H1 (cell line): ENCODE results near the gene DGAT2. TPM values are rescaled to one million over a fixed set of nuclear protein-coding genes. Genes with fewer than 3 reads are reported as not detected.

Source experiments
- BCL11A ChIP-seq, 2 experiments: IDR thresholded peaks; one replicate each; pipeline ENCODE4 v1.6.1; 2011; ENCODE audit warnings: low read depth in 2 of 2, low read length in 2 of 2, mild to moderate bottlenecking in 2 of 2
- KDM4A ChIP-seq: IDR thresholded peaks from one replicate; pipeline ENCODE4 v1.7.1; 2012; ENCODE audit warnings: low read depth, mild to moderate bottlenecking, moderate library complexity, low read length, inconsistent platforms; ENCODE audit not compliant: severe bottlenecking
- MAX ChIP-seq: IDR thresholded peaks from 2 replicates; pipeline ENCODE4 v1.6.1; 2012; ENCODE audit warnings: inconsistent platforms
- SP1 ChIP-seq: IDR thresholded peaks from 2 replicates; pipeline ENCODE4 v1.6.1; 2011; ENCODE audit warnings: low read depth, low read length
- TBP ChIP-seq: IDR thresholded peaks from 2 replicates; pipeline ENCODE4 v1.6.1; 2011; ENCODE audit warnings: low read depth, low read length, improper control_type of control experiment
- TCF12 ChIP-seq: IDR thresholded peaks from 2 replicates; pipeline ENCODE4 v1.6.1; 2011; ENCODE audit warnings: low read depth, mild to moderate bottlenecking, low read length
- polyA plus RNA-seq, 7 experiments: library from polyadenylated mRNA; depleted of rRNA in 3 of 7; stranded (reverse) in 5 of 7; unstranded in 2 of 7; fragments of >200 nt in 5 of 7; fragments of 200-250 nt in 2 of 7; gene quantifications; 1 replicate in 5 of 7; 2 replicates in 1 of 7; 4 replicates in 1 of 7; pipeline versions ENCODE4 v1.2.1 to v1.2.3, GENCODE V29; 2011 to 2013; ENCODE audit warnings: missing spikeins in 2 of 7, mixed read lengths in 2 of 7
- total RNA-seq: library from RNA; stranded (reverse); fragmentation: NEBNext Ultra II Directional; extraction: Animal tissue kit (Norgen Biotek cat#: 25700); gene quantifications from 2 replicates; pipeline ENCODE4 v1.2.1, GENCODE V29; 2021
- TF ChIP-seq, protein P1 (sequence below): fragments of 300-600 bp; sonication (generic); IDR thresholded peaks from 2 replicates; pipeline ENCODE4 v1.7.1; 2012; ENCODE audit warnings: low read length, moderate library complexity, mild to moderate bottlenecking, inconsistent platforms; ENCODE audit not compliant: insufficient replicate concordance
- TF ChIP-seq, protein P2 (sequence below): IDR thresholded peaks from 2 replicates; pipeline ENCODE4 v1.6.1; 2012; ENCODE audit warnings: inconsistent platforms

The DGAT2 gene
- total and polyA plus RNA-seq, 2 of the 8 experiments (the other 6 are each of a cell fraction or from before 2014, with no cell fraction given) = 3.2 to 5.9 TPM

- TF ChIP-seq TCF12 (no peak), SP1 (no peak), TBP (no peak), MAX (no peak), KDM4A (no peak), BCL11A (IDR thresholded peaks at IDR 0.05; ENCODE audit: low read depth in 2 of 2, low read length in 2 of 2) (no peak)
- TF ChIP-seq, protein P1, sequence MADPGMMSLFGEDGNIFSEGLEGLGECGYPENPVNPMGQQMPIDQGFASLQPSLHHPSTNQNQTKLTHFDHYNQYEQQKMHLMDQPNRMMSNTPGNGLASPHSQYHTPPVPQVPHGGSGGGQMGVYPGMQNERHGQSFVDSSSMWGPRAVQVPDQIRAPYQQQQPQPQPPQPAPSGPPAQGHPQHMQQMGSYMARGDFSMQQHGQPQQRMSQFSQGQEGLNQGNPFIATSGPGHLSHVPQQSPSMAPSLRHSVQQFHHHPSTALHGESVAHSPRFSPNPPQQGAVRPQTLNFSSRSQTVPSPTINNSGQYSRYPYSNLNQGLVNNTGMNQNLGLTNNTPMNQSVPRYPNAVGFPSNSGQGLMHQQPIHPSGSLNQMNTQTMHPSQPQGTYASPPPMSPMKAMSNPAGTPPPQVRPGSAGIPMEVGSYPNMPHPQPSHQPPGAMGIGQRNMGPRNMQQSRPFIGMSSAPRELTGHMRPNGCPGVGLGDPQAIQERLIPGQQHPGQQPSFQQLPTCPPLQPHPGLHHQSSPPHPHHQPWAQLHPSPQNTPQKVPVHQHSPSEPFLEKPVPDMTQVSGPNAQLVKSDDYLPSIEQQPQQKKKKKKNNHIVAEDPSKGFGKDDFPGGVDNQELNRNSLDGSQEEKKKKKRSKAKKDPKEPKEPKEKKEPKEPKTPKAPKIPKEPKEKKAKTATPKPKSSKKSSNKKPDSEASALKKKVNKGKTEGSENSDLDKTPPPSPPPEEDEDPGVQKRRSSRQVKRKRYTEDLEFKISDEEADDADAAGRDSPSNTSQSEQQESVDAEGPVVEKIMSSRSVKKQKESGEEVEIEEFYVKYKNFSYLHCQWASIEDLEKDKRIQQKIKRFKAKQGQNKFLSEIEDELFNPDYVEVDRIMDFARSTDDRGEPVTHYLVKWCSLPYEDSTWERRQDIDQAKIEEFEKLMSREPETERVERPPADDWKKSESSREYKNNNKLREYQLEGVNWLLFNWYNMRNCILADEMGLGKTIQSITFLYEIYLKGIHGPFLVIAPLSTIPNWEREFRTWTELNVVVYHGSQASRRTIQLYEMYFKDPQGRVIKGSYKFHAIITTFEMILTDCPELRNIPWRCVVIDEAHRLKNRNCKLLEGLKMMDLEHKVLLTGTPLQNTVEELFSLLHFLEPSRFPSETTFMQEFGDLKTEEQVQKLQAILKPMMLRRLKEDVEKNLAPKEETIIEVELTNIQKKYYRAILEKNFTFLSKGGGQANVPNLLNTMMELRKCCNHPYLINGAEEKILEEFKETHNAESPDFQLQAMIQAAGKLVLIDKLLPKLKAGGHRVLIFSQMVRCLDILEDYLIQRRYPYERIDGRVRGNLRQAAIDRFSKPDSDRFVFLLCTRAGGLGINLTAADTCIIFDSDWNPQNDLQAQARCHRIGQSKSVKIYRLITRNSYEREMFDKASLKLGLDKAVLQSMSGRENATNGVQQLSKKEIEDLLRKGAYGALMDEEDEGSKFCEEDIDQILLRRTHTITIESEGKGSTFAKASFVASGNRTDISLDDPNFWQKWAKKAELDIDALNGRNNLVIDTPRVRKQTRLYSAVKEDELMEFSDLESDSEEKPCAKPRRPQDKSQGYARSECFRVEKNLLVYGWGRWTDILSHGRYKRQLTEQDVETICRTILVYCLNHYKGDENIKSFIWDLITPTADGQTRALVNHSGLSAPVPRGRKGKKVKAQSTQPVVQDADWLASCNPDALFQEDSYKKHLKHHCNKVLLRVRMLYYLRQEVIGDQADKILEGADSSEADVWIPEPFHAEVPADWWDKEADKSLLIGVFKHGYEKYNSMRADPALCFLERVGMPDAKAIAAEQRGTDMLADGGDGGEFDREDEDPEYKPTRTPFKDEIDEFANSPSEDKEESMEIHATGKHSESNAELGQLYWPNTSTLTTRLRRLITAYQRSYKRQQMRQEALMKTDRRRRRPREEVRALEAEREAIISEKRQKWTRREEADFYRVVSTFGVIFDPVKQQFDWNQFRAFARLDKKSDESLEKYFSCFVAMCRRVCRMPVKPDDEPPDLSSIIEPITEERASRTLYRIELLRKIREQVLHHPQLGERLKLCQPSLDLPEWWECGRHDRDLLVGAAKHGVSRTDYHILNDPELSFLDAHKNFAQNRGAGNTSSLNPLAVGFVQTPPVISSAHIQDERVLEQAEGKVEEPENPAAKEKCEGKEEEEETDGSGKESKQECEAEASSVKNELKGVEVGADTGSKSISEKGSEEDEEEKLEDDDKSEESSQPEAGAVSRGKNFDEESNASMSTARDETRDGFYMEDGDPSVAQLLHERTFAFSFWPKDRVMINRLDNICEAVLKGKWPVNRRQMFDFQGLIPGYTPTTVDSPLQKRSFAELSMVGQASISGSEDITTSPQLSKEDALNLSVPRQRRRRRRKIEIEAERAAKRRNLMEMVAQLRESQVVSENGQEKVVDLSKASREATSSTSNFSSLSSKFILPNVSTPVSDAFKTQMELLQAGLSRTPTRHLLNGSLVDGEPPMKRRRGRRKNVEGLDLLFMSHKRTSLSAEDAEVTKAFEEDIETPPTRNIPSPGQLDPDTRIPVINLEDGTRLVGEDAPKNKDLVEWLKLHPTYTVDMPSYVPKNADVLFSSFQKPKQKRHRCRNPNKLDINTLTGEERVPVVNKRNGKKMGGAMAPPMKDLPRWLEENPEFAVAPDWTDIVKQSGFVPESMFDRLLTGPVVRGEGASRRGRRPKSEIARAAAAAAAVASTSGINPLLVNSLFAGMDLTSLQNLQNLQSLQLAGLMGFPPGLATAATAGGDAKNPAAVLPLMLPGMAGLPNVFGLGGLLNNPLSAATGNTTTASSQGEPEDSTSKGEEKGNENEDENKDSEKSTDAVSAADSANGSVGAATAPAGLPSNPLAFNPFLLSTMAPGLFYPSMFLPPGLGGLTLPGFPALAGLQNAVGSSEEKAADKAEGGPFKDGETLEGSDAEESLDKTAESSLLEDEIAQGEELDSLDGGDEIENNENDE = no peak
- TF ChIP-seq, protein P2, sequence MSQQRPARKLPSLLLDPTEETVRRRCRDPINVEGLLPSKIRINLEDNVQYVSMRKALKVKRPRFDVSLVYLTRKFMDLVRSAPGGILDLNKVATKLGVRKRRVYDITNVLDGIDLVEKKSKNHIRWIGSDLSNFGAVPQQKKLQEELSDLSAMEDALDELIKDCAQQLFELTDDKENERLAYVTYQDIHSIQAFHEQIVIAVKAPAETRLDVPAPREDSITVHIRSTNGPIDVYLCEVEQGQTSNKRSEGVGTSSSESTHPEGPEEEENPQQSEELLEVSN = no peak
- TF ChIP-seq, all 59 proteins: peak for 0
Observed at GRCh38 chr11:75836417-75836816, 67.8 kb downstream of the DGAT2 start (continued).
